Lung (tissue), 16 donors: ENCODE data around the gene NR1I2. TPM values are rescaled to one million over a fixed set of nuclear protein-coding genes. Genes with fewer than 3 reads are reported as not detected.

Experiments used
- ATAC-seq: fragments of 200-7000 bp; cut with Tn5 transposase; one replicate; pipeline ENCODE4 v1.9.1; 2020; ENCODE audit warnings: moderate number of reproducible peaks; ENCODE audit not compliant: insufficient read depth, low FRiP score
- DNase-seq, 3 donors: peaks; one replicate each; pipeline ENCODE4 v3.0.0-alpha.2; 2013 to 2017
- H3K27ac ChIP-seq, 2 donors: one replicate each; pipeline ENCODE4 v1.5.1; 2013; ENCODE audit warnings: mild to moderate bottlenecking in 2 of 2, moderate library complexity in 2 of 2, control low read depth in 1 of 2, inconsistent platforms in 1 of 2, low read depth in 1 of 2, low read length in 1 of 2
- H3K27me3 ChIP-seq, 3 donors: one replicate each; pipeline ENCODE4 v1.5.1; 2013; ENCODE audit warnings: low read length in 2 of 3; ENCODE audit not compliant: control insufficient read depth in 3 of 3, insufficient read depth in 3 of 3
- H3K36me3 ChIP-seq, 4 donors: one replicate each; pipeline ENCODE4 v1.5.1; 2013; ENCODE audit warnings: low read length in 4 of 4, mild to moderate bottlenecking in 1 of 4, moderate library complexity in 1 of 4; ENCODE audit not compliant: control insufficient read depth in 4 of 4, insufficient read depth in 4 of 4
- H3K4me1 ChIP-seq, 5 donors: one replicate each; pipeline ENCODE4 v1.5.1; 2013; ENCODE audit warnings: low read length in 5 of 5, mild to moderate bottlenecking in 2 of 5, moderate library complexity in 1 of 5; ENCODE audit not compliant: control insufficient read depth in 5 of 5, insufficient read depth in 5 of 5
- H3K4me3 ChIP-seq: one replicate; pipeline ENCODE4 v1.5.1; 2013; ENCODE audit warnings: mild to moderate bottlenecking, control low read depth, moderate library complexity
- H3K9ac ChIP-seq, 2 donors: one replicate each; pipeline ENCODE4 v1.5.1; 2013; ENCODE audit warnings: low read length in 2 of 2, control low read depth in 1 of 2; ENCODE audit not compliant: insufficient read depth in 1 of 2
- H3K9me3 ChIP-seq, 4 donors: one replicate each; pipeline ENCODE4 v1.5.1; 2013; ENCODE audit warnings: low read length in 3 of 4, mild to moderate bottlenecking in 1 of 4, moderate library complexity in 1 of 4; ENCODE audit not compliant: control insufficient read depth in 4 of 4, insufficient read depth in 3 of 4
- CTCF ChIP-seq: IDR thresholded peaks from 2 replicates; pipeline ENCODE4 v1.5.1; 2012; ENCODE audit warnings: mild to moderate bottlenecking; ENCODE audit errors: control extremely low read depth, extremely low read depth
- WGBS, 2 donors: extraction: QIAGEN DNeasy Blood & Tissue Kit; methylation state at CpG; one replicate each; pipeline ENCODE4 v1.1.7; 2013; 5-methylcytosine and 5-hydroxymethylcytosine counted together
- long read RNA-seq, 5 donors: transcript quantifications; one replicate each; lab custom pipeline, GENCODE V29; 2026
- polyA plus RNA-seq, 2 donors: library from polyadenylated mRNA; stranded (reverse); fragments of 200-250 nt; gene quantifications; one replicate each; pipeline ENCODE4 v1.2.1, GENCODE V29; 2013
- total RNA-seq, 2 donors: library from RNA; depleted of rRNA in 1 of 2; stranded (reverse); fragments of >200 nt in 1 of 2; gene quantifications; one replicate each; pipeline ENCODE4 v1.2.1, GENCODE V29; 2014 to 2021
- donor health status: control.
- donor health status: control.
- donor health status: Bipolar disorder and iron deficiency.
- donor health status: healthy.
- donor health status: DM: yes; HTN: yes; CAD: no.

The NR1I2 gene
- total RNA-seq (under 1 TPM; 0.23 to 0.55 TPM), polyA plus RNA-seq (under 1 TPM; 0.08 to 0.21 TPM)
- long read RNA-seq, donor 1, result 0 reads
- long read RNA-seq, donor 2, result 0 reads
- long read RNA-seq, donor 3, result 0 reads
- long read RNA-seq, donor 4, result 0 reads
- long read RNA-seq, donor 5, result 0 reads

DNA sequence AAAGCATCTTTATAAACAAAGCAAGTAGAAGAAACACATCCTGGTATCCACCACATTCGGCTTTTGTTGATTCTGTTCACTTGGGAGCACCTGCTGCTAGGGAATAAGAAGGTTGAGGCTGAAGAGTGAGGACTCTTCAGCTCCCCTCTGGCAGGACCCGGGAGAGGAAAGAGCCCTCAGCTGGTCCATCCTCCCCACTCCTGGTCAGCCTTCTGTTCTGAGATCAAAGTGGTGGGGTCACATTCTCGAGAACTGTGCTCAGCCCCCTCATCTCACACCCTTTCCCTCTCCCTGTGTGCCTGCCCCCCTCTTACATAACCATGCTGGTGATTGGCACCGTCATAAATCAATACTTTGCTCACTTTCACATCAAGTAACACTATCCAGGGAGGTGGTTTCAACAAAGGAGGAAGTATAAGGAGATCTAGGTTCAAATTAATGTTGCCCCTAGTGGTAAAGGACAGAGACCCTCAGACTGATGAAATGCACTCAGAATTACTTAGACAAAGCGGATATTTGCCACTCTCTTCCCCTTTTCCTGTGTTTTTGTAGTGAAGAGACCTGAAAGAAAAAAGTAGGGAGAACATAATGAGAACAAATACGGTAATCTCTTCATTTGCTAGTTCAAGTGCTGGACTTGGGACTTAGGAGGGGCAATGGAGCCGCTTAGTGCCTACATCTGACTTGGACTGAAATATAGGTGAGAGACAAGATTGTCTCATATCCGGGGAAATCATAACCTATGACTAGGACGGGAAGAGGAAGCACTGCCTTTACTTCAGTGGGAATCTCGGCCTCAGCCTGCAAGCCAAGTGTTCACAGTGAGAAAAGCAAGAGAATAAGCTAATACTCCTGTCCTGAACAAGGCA lies at the start of gene NR1I2:
Gene NR1I2, plus strand, starts transcription at position 772 of the 869 bp plus-strand sequence.
- ATAC-seq (no peak), DNase-seq (no peak)
- TF ChIP-seq CTCF, result no peak
- H3K9ac ChIP-seq, result no peak within 1 kb of the TSS
- H3K27ac ChIP-seq, result no peak within 1 kb of the TSS
- H3K4me3 ChIP-seq, result no peak within 1 kb of the TSS
- H3K4me1 ChIP-seq, result no peaks in the 10 kb centered on the region
- H3K36me3 ChIP-seq, result no peaks in the 10 kb centered on the region
- 78 to 80% methylated on average over 10 of the region's 10 CpGs for WGBS, 2 donors
- no peaks in the 10 kb centered on the region for H3K27me3 ChIP-seq
- H3K9me3 ChIP-seq, result peaks cover 0 to 4% (median 1%) of the 10 kb centered on the region in 4 donors

DNA sequence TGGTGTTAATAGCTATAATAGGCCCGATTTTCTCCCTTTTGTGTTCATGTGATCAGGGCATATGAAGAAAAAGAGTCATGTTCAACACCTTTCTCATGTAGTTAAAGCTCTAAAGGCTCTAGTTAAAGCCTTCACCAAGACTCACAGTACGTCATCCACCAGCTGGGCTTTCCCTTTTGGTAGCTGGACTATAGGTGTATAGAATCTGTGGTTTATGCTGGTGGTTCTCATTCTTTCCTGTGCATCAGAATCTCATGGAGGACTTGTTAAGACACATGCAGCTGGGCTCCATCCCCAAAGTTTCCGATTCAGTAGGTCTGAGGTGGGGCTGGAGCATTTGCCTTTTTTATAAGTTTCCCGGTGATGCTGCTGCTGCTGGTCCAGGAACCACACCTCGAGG lies 48.1 kb upstream of the NR1I2 start:
- Histone ChIP-seq H3K27me3 (no peaks in the 10 kb centered on the region), H3K36me3 (no peaks in the 10 kb centered on the region), H3K4me1 (no peaks in the 10 kb centered on the region), H3K4me3 (no peak overlapping the region), H3K9ac (no peak overlapping the region), H3K9me3 (no peaks in the 10 kb centered on the region), H3K27ac (no peak overlapping the region)
- 96 to 98% methylated on average over 5 of the region's 5 CpGs for WGBS, 2 donors
- no peak for TF ChIP-seq CTCF
- no peak for DNase-seq
- no peak for ATAC-seq

- Histone ChIP-seq H3K9me3 (no peaks in the 10 kb centered on the region), H3K4me1 (no peaks in the 10 kb centered on the region), H3K27ac (no peak overlapping the region), H3K9ac (no peak overlapping the region), H3K4me3 (no peak overlapping the region), H3K36me3 (no peaks in the 10 kb centered on the region), H3K27me3 (no peaks in the 10 kb centered on the region)
- TF ChIP-seq CTCF, result no peak
- ATAC-seq (no peak), DNase-seq (no peak)
Observed at GRCh38 chr3:119738741-119739140, 43.2 kb upstream of the NR1I2 start.
